ENCODE measurements around the gene MAN2B1. TPM values are rescaled to one million over a fixed set of nuclear protein-coding genes. Genes with fewer than 3 reads are reported as not detected.
A peak's percentile ranks its signal among the peaks of the same experiment; 100 is the strongest.
"Not testable (repeated sequence)": the region's sequence is repeated elsewhere in the genome, so short reads cannot be mapped to it uniquely, and the experiment has no call there.

Gene MAN2B1
- total and polyA plus RNA-seq, 2 of the 13 experiments (the other 11 are each of a cell fraction or from before 2014, with no cell fraction given) = 23.6 to 23.8 TPM

DNA sequence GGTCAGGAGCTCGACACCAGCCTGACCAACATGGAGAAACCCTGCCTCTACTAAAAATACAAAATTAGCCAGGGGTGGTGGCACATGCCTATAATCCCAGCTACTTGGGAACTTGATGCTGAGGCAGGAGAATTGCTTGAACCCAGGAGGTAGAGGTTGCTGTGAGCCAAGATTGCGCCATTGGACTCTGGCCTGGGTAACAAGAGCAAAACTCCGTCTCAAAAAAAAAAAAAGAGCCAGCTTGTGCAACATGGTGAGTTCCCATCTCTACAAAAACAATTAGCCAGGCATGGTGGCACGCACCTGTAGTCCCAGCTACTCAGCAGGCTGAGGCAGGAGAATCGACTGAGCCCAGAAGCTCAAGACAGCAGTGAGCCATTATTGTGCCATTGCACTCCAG lies 11.5 kb upstream of the MAN2B1 start:
- CTCF ChIA-PET (ENCODE audit: low intra/inter-chr PET ratio, low total read pairs) = not testable (repeated sequence)

DNA sequence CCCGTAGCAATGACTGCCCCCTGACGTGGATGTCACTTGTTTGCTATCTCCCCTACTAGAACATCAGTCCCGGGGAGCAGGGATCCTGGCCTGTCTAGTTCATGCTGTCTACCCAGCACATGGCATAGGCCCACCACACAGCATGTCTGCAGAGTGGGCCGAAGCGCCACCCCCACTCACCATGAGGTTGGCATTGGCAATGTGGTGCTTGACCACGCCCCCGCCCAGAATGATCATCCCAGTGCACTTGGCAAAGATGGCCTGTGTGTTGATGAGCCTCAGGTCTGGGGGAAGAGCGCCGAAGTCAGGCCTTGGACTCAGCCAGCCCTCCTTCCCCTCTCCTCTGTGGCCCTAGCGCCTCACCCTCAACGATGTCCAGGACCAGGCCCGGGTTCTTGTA lies 10.4 kb upstream of the MAN2B1 start:
- BruUV-seq (replicated peaks) = no TSS peak
- no peak overlapping the region for H3K27ac ChIP-seq (ENCODE audit: extremely low read length, insufficient read depth, low read length)
- no peak overlapping the region for H2AFZ ChIP-seq (ENCODE audit: low read length)
- H3K9ac ChIP-seq (ENCODE audit: insufficient read depth, low read depth, low read length) = no peak overlapping the region
- peaks cover 16% of the 10 kb centered on the region for H3K4me1 ChIP-seq (ENCODE audit: insufficient read depth, low read length)
- TF ChIP-seq AGO2 (optimal IDR thresholded peaks at IDR 0.05; ENCODE audit: low read depth, low read length) (peak; percentile 50), ZKSCAN5 (CRISPR knock-in tag; IDR thresholded peaks at IDR 0.05) (no peak)
- no peak for DNase-seq (ENCODE audit: low spot score)
- no peaks in the 10 kb centered on the region for H3K9me3 ChIP-seq (ENCODE audit: low read length)
- H3K79me2 ChIP-seq (ENCODE audit: insufficient read depth, low read length) = peaks cover 5% of the 10 kb centered on the region
- POLR2A ChIA-PET = interaction anchor here (0.9 to 2.5 kb wide), 4 partner anchors 11 to 66 kb away, joined by 3 to 9 read pairs (median 5); partner anchors contain the start of genes FBXW9, GET3, MAN2B1 and WDR83
- intact Hi-C loops (cut with micrococcal nuclease; ENCODE audit: unreplicated experiment) = no loop called here
- no peak overlapping the region for H3K4me3 ChIP-seq (replicated peaks in 1 of 3; ENCODE audit: insufficient read depth in 1 of 3, low read depth in 2 of 3, low read length in 3 of 3)
- H3K27me3 ChIP-seq (ENCODE audit: control insufficient read depth in 1 of 2, insufficient read depth in 2 of 2, low read length in 2 of 2) = no peaks in the 10 kb centered on the region; a peak in 1 of 5 replicates
- no peak overlapping the region for H3K4me2 ChIP-seq (ENCODE audit: low read depth, low read length)
- peaks cover 2% of the 10 kb centered on the region; the same call in 1 of the 2 replicates for H4K20me1 ChIP-seq (ENCODE audit: insufficient read depth, low read length)
- in situ Hi-C loops (cut with HindIII; ENCODE audit: extremely low pct_ligation_motif_present, low pct_unique_long_range_greater_than_20kb) = no loop called here
- H3K36me3 ChIP-seq (replicated peaks in 1 of 2; ENCODE audit: control insufficient read depth in 1 of 2, insufficient read depth in 2 of 2, low read length in 2 of 2) = peaks cover 36 to 63% of the 10 kb centered on the region in 2 experiments
- ATAC-seq = no peak
- CTCF ChIA-PET (ENCODE audit: low intra/inter-chr PET ratio, low total read pairs) = interaction anchor here (0.8 to 1.1 kb wide), 2 partner anchors 113 to 114 kb away, joined by 3 read pairs; partner anchors contain the start of gene JUNB
- FAIRE-seq = no peak
- over 99% methylated on average over 12 of the region's 12 CpGs for WGBS (ENCODE audit: low lambda C conversion rate)

More for the DNA sequence above, 11.5 kb upstream of the MAN2B1 start:
- ATAC-seq; H3K4me3 ChIP-seq (replicated peaks in 1 of 3; ENCODE audit: insufficient read depth in 1 of 3, low read depth in 2 of 3, low read length in 3 of 3); BruUV-seq (replicated peaks); H3K9me3 ChIP-seq (ENCODE audit: low read length); in situ Hi-C loops (cut with HindIII; ENCODE audit: extremely low pct_ligation_motif_present, low pct_unique_long_range_greater_than_20kb); H3K27ac ChIP-seq (ENCODE audit: extremely low read length, insufficient read depth, low read length); intact Hi-C loops (cut with micrococcal nuclease; ENCODE audit: unreplicated experiment); H3K27me3 ChIP-seq (ENCODE audit: control insufficient read depth in 1 of 2, insufficient read depth in 2 of 2, low read length in 2 of 2); H2AFZ ChIP-seq (ENCODE audit: low read length); H3K79me2 ChIP-seq (ENCODE audit: insufficient read depth, low read length); H3K4me2 ChIP-seq (ENCODE audit: low read depth, low read length); H4K20me1 ChIP-seq (ENCODE audit: insufficient read depth, low read length); FAIRE-seq; H3K9ac ChIP-seq (ENCODE audit: insufficient read depth, low read depth, low read length): not testable (repeated sequence)
- Histone ChIP-seq H3K36me3 (replicated peaks in 1 of 2; ENCODE audit: control insufficient read depth in 1 of 2, insufficient read depth in 2 of 2, low read length in 2 of 2) (peaks cover 32 to 57% of the 10 kb centered on the region in 2 experiments), H3K4me1 (ENCODE audit: insufficient read depth, low read length) (peaks cover 16% of the 10 kb centered on the region)
- peak; percentile 24 for DNase-seq (ENCODE audit: low spot score)
- POLR2A ChIA-PET = interaction anchor here (0.8 to 2.5 kb wide), 4 partner anchors 9 to 45 kb away, joined by 3 to 9 read pairs (median 3); partner anchors contain the start of genes FBXW9, MAN2B1 and WDR83
- TF ChIP-seq CEBPB (IDR thresholded peaks at IDR 0.05; ENCODE audit: borderline replicate concordance, low read depth, low read length) = peak; percentile 55; the same call in 1 of the 2 replicates
- TF ChIP-seq, protein P1, sequence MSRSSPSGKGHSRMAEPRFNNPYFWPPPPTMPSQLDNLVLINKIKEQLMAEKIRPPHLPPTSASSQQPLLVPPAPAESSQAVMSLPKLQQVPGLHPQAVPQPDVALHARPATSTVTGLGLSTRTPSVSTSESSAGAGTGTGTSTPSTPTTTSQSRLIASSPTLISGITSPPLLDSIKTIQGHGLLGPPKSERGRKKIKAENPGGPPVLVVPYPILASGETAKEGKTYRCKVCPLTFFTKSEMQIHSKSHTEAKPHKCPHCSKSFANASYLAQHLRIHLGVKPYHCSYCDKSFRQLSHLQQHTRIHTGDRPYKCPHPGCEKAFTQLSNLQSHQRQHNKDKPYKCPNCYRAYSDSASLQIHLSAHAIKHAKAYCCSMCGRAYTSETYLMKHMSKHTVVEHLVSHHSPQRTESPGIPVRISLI (CRISPR knock-in tag; IDR thresholded peaks at IDR 0.05; ENCODE audit: borderline replicate concordance) = peak; percentile 46; the same call in 1 of the 2 replicates
- 77% methylated on average over 5 of the region's 5 CpGs for WGBS (ENCODE audit: low lambda C conversion rate)

All from HepG2 (cell line).